Stimulated activated CD8-positive, alpha-beta memory T cell treated with anti-CD3 and anti-CD28 coated beads, Interleukin-7, amount 100 ng/mL, for 24 hours (primary cell): ENCODE results near the gene TYMP.
"Not testable (repeated sequence)": the region's sequence is repeated elsewhere in the genome, so short reads cannot be mapped to it uniquely, and the experiment has no call there.

ENCODE experiments used
- DNase-seq: peaks from one replicate; pipeline ENCODE4 v3.0.0-alpha.2; 2020; ENCODE audit warnings: low read depth

TYMP gene

DNA sequence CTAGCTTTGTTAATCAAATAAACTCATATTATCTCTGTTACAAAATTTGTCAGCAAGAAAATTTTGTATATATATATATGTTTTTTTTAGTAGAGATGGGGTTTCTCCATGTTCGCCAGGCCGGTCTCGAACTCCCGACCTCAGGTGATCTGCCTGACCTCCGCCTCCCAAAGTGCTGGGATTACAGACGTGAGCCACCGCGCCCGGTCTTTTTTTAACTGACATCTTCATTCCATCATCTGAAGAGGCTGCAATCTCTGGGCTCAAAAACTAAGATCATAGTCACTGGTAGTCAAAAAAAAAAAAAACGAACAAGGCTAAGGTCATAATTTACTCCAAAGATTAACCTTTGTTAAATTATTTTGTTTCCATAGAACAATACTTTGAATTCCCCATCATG, 10.6 kb upstream of the TYMP start:
- no peak for DNase-seq

DNA sequence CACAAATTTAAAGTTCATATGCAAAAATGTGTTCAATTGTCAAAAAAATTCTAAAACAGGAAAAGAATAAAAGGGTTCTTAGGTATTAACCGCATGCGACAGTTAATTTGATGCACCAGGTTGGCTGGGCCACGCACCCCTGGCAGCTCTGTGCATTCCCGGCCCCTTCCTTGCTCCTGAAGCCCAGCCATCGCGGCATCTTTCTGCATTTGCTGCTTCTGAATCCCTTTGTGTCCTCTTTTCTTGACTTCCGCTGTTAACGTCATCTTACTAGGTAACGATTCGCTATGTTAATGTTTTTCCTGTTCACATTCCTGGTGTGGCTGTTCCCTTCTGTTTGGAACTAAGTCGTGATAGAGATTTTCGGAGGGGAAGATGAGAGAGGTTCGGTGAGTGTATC, 8.0 kb upstream of the TYMP start:
- DNase-seq = no peak

DNA sequence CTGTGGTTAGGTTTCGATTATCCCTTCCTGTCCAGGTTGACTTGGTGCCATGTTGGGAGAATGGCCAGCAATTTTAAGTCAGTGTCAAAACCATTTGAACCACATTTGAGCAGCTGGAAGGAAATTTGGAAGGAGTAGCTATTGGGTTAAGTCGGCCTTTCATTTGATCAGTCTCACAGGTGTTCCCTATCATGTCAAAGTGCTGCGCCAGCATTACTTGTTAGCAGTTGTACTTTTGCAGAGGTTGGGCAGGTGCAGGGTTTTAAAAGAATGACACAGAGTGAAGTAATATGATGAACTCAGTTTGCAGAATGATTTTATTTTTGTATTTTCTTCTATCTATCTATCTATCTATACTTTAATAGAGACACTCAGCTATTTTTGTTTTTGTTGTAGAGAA, 6.4 kb upstream of the TYMP start:
- no peak for DNase-seq

DNA sequence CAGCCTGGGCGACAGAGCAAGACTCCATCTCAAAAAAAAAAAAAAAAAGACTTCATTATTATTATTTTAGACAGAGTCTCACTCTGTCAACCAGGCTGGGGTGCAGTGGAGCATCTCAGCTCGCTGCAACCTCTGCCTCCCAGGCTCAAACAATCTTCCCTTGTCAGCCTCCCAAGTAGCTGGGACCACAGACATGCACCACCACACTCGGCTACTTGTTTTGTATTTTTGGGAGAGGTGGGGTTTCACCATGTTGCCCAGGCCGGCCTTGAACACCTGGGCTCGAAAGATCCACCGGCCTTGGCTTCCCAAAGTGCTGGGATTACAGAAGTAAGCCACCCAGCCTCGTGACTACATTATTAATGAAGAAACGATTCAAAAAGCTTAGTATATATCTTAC, 5.3 kb upstream of the TYMP start:
- no peak for DNase-seq

DNA sequence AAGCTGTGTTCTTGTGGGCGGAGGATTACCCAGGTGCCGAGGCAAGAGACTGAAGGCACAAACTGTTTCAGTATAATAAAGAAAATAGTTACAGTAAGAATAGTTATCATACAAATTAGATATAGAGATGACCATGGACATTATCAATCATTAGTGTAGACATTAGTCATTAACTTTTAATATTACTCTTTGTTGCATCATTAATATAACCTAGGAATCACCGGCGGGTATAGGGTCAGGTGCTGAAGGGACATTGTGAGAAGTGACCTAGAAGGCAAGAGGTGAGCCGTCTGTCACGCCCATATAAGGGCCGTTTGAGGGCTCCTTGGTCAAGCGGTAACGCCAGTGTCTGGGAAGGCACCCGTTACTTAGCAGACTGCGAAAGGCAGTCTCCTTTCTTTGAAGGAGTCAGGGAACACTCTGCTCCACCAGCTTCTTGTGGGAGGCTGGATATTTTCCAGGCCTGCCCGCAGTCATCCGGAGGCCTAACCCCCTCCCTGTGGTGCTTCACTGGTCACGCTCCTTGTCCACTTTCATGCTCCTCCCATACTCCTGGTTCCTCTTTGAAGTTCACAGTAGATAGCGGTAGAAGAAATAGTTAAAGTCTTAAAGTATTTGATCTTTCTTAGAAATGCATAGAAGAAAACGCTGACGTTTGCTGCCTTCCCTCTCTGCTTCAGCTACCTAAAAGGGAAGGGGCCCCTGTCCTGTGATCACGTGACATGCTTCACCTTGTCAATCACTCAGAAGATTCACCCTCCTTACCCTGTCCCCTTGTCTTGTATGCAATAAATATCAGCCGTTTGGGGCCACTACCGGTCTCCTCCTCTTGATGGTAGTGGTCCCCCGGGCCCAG, 4.3 kb upstream of the TYMP start:
- DNase-seq = not testable (repeated sequence)

DNA sequence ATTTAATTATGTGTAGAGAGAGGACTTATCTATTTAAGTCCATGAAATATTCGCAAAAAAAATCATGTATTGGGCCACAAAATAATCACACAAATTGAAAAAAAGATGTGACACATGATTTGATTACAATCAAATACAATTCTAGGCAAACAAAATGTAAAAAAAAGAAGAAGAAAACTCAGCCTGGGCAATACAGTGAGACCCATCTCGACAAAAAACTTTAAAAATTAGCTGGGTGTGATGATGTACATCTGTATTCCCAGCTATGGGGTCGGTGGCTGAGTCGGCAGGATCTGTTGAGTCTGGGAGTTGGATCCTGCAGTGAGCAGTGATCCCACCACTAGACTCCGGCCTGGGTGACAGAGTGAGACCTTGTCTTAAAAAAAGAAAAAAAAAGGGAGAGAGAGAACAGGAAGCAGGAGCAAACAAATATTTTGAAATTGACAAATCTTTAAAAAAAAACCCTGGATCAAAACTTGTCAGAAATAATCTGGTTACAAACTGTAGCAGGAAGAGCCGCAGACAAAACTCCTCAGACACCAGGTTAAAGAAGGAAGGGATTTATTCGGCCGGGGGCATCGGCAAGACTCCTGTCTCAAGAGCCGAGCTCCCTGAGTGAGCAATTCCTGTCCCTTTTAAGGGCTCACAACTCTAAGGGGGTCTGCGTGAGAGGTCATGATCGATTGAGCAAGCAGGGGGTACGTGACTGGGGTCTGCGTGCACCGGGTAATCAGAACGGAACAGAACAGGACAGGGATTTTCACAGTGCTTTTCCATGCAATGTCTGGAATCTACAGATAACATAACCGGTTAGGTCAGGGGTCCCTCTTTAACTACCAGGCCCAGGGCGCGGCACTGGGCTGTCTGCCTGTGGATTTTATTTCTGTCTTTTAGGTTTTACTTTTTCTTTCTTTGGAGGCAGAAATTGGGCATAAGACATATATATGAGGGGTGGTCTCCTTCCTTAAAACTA, 3.3 kb upstream of the TYMP start:
- DNase-seq = no peak

DNA sequence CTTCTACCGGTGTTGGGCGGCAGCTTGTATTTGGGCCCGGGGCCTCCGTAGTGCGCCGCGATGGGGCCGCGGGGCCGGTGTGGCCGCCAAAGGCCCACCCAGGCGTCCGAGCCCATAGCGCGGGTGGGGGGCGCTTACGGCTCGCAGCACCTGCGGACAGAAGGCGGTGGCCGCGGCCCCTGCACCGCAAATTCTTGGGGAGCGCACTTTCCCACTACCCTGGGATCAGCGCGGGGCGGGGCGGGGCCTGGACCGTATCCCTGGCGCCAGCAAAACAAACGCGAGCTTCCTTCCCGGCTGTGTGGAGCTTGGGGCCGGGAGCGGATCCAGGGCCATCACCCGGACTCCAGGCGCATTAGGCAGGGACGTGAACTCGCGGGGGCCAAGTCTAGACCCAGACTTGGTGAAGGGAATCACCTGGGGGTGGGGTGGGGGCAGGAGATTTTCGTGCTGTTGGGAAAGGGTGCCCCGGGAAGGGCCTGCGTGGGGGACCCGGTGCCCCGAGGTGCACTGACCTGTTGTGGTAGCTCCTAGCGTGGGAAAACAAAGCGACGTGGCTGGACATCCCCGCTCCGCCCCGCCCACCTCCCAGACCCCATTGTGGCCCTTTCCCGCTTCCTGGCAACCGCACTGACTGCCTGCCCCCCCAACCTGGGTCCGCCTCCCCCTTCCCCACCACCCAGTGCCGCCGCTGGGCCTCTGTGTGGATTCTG, 2.3 kb upstream of the TYMP start:
- DNase-seq = no peak

DNA sequence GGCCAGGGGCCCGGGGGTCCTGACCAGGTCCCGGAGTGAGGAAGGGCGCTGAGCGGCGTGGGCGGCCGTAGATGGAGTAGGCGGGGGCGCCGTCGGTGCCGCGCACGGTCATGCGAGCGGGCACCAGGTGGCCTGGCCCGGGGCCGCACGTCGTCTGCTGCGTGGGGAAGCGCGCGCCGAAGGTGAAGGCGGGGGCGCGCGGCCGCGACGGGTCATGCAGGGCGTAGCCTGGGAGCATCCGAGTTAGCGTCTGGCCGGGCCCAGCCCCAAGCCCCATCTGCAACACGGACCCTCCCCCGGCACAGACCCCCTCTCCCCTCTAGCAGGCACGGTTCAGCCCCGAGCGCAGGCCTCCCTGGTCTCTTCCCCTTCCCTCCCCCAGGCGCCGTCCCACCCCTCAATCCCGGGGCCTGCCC, 1.7 kb upstream of the TYMP start:
- DNase-seq = peak; percentile 41

DNA sequence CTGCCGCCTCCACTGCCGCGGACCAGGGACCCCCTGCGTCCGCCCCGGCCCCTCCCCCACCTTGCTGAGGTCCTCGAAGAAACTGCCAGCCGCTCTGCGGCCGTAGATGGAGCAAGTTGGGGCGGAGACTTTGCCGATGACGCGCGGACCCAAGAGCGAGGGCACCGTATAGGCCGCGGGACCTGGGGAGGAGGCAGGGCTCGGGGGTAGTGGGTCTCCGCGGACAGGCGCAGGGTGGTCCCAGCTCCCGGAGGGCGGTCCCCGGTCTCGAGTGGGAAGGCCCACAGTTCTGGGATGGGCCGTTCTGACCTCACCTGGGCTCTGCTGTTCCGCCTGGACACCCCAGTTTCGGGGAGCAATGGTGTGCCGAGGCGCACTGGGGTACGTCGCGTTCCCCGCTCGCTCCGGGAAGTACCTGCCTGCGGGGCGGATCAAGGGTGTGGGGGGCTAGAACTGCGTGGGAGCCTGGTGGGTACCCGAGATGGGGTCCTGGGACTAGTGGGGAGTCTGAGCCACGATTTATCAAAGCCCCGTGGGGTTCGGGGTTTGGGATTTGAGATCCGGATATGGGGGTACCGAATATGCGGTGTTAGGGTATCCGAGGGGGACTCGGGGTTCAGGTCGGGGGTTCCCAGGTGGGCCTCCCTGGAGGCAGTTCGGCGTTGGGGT, 1.2 kb upstream of the TYMP start:
- peak; percentile 70 for DNase-seq

DNA sequence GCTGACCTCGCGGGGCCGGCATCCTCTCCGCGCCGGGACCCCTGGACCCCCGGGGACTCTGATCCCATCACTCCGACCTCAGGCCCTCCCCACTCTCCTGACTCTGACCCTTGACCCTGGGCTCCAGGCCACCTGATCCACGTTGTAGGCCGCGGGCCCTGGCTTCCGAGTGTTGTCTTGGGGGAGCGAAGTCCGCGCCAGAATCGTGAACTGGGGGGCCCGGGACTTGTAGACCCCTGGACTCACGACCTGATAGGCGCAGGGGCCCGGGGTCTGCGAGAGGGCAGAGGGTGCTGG, 716 bp upstream of the TYMP start:
- DNase-seq = no peak

DNA sequence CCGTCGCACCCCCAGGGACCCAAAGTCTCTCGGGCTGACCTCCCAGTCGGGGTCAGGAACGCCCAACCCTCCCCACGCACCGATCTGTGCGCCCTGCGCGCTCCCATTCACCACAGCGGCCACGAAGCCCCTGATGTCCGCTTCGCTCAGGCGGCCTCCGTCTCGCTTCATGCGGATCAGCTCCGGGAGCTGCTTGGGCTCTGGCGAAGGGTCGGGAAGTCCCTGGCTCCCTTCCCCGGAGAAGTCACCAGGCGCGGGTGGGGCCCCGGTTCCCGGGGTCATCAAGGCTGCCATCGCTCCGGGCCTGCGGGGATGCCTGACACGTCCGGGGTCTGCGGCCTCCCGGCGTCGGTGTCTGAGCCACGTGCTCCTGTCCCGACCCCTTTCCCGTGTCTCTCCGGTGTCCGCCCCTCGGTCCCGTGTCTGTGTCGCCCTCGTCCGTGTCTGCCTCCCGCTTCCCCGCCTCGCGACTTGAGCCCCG, 356 bp downstream of the TYMP start:
- DNase-seq = no peak

DNA sequence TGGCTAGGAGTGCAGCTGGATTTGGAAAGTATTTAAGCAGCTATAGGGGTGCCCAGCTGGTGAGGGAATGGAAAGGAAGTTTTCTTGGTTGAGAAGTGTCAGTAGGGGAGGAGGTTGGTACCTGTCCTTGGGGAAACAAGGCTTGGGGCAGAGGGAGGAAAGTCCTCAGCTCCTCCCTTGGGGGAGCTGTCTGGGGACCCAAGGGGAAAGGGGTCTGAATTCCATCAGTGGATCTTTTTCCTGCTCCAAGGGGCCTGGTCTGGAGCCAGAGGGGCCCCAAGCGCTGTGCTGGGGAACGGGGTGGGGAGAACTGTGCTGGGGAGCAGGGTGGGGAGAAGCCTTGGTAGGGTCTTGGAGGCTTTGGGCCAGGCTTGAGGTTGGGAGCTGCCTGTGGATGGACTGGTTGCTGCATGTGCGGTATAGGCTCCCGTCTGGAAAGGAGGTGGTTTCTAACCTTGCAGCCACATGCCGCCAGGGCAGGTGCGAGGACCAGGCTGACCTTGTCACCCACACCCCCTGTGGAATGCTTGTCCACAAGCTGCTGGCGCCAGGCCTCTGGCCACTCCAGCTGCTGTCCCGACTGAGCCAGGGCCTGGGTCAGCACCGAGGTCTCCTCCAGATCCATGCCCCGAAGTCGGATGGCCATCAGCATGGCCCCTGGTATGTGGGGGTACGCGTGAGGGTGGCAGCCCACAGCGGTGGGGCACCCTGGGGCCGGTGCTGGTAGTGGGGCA, 963 bp downstream of the TYMP start:
- no peak for DNase-seq

DNA sequence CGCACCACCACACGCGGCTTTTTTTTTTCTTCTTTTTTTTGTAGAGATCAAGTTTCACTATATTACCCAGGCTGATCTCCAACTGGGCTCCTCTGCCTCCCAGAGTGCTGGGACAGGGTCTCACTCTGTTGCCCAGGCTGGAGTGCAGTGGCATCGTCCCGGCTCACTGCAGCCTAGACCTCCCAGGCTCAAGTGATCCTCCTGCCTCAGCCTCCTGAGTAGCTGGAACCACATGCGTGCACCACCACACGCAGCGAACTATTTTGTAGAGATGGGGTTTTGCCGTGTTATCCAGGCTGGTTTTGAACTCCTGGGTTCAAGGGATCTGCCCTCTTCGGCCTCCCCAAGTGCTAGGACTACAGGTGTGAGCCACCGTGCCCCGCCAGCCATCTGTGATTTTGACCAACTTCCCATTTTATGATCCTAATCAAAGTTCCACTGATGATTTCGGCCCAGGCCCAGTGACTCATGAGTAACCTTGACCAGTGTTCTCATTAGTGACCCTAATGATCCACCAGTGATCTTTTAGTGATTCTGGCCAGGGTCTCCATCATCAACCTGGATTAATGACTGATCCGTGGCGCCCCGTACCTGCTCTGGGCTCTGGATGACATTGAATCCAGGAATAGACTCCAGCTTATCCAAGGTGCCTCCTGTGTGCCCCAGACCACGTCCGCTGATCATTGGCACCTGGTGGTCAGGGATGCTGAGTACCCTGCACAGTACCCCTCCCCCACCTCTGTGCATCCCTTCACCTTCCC, 1.7 kb downstream of the TYMP start:
- DNase-seq = no peak

DNA sequence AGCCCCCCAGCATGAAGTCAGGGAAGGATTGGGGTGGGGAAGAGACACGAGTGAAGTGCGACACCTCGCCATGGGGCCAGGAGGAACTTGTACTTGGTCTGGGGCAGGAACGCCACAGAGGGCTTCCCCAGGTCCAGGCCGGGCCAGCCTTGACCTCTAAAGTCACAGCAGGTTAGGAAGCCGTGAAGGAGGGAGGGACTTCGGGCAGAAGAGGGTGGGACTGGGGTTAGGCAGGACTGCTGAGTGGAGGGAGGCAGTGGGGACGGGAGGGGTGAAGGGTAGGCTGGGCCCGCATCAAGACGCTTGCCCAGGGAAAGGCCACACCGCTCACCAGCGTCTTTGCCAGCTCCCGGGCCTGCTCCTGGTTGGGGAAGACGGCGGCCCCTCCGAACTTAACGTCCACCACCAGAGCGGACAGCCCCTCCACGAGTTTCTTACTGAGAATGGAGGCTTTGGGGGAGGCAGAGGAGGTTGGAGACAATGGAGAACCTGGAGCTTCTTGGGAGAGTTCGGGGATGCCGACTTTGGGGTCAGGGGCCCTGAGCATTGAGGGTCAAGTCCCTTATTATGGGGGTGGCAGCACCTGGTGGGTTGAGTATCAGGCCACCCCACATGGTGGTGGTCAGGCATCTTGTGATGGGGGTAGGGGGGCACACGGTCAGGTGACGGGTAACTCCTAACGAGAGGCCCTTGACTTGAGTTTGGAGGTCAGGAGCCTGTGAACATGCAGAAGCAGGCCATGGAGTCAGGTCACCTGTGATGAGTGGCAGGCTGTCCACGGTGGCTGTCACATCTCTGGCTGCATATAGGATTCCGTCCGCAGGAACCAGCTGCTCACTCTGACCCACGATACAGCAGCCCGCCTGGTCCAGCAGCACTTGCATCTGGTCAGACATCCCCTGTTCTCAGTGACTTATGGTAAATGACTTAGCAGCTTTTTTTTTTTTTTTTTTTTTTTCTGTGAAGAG, 2.7 kb downstream of the TYMP start:
- DNase-seq = no peak

DNA sequence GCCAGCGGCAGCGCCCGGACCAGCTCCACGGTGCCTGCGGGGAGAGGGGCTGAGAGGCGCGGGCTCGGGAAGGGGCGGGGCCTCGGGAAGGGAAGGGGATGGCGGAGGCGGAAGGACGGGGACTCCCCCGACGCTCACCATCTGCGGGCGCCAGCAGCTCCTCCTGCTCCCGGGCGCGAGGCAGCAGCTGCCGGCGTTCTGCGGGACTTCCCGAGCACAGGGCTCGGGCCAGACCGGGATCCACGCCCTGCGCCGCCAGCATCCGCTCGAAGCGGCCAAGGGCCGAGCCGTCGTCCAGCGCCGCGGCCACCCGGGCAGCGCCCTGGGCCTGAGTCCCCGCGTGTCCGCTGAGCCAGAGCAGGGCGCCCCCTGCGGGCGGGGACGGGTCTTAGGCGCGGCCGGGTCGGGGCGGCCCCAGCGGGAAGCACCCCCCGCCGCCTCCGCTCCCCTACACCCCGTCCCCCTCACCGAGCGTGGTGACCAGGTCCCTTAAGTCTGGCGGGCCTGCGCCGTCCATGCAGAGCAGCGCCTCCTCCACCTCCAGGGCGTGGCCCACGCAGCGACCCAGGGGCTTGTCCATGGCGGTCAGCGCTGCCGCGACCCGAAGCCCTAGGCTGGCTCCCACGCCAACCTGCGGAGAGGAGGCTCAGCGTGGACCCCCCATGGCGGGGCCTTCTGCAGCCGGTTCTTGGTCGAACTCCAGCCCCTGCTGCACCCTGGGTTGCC, 3.5 kb downstream of the TYMP start:
- peak; percentile 70 for DNase-seq

DNA sequence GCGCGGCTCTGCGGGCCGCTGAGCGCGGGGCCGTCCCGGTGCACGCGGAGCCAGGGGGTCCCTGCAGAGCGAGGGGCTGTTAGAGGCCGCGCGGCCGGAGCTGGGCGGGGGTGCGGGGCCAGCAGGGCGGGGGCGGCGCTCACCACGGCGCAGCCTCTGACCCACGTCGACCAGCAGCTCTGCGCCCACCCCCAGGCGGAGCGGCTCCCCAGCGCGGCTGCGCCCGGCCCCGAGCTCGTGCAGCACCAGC, 4.0 kb downstream of the TYMP start:
- DNase-seq = no peak

DNA sequence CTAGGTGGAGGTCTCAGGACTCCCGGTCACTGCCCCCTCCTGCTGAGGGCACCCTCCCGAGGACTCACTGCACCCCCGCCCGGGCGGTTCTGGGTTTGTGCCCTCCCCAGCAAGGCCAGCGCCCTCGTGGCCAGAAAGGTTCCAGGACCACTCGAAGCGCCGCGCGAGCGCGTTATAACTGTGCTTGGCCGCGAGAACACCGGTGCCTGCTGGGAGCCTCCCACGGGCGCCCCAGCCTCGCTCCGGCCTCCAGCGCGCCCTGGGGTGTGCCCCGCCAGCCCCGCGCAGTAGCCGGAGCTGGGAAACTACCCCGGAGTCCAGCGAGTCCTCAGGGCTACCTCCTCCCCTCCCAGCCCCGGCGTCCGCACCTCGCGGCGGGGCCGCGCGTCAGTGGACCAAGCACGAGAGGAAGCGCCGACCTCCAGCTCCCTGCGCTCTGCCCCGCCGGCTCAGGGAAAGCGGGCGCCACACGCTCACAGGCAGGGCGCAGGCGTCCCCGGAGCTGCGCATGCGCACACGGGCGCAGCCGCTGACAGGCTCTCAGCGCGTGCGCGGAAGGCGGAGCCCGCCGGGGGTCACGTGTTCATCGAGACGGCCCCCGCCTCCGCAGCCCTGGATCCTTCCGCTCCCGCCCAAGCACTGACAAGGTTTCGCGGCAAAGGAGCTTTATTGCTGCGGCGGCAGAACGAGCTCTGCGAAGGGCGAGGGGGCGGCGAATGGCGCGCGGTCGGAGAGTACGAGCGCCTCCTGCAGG, 4.5 kb downstream of the TYMP start, which contains the start of gene SCO2:
TSS of gene SCO2 (minus strand) at position 495 of the 754 bp plus-strand sequence. CDS start 1,187 bp downstream, outside the sequence.
- peak; percentile 90 for DNase-seq

DNA sequence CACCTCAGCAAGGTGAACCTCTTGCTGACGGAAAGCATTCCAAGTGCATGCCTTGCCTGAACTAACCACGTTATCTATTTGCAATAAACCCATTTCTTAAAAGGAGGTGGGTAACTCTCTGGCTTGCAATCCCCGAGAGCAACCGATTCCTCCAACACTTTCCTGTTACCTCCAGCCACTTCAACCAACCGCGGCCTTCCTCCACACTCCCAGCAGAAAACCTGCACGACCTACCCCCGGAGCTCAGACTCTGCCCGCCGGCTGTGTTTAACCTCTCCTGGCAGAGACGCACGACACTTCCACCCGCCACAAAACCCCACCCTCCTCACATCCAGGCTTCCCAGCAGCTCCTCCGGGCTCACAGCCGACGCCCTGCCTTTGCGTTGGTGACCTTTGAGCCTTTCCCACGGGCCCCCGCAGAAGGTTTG, 5.1 kb downstream of the TYMP start:
- no peak for DNase-seq
